ENCODE measurements around the gene FBLN1.

- TF ChIP-seq RAD21 (conservative IDR thresholded peaks at IDR 0.05), result no peak
- no peak for TF ChIP-seq CTCF (IDR thresholded peaks at IDR 0.05; ENCODE audit: poor library complexity, severe bottlenecking)
- no peak for TF ChIP-seq POLR2AphosphoS5 (IDR thresholded peaks at IDR 0.05)
- no peak for TF ChIP-seq EZH2 (IDR thresholded peaks at IDR 0.05; ENCODE audit: borderline replicate concordance, insufficient read depth, low read length, poor library complexity, severe bottlenecking)
- TF ChIP-seq SMC3 (conservative IDR thresholded peaks at IDR 0.05; ENCODE audit: poor library complexity), result no peak
- TF ChIP-seq MXI1 (conservative IDR thresholded peaks at IDR 0.05; ENCODE audit: poor library complexity, severe bottlenecking), result no peak
- TF ChIP-seq EP300 (conservative IDR thresholded peaks at IDR 0.05; ENCODE audit: poor library complexity, severe bottlenecking), result no peak
- TF ChIP-seq REST (IDR thresholded peaks at IDR 0.05; ENCODE audit: borderline replicate concordance), result no peak
- TF ChIP-seq TAF1 (IDR thresholded peaks at IDR 0.05; ENCODE audit: low read depth), result no peak
Measured at GRCh38 chr22:45531441-45532234, 29.0 kb downstream of the FBLN1 start.

Measured in neural cell (in vitro differentiated cells).